GM18511 (cell line): ENCODE results near the gene MAGEC3.
"Not testable (repeated sequence)": the region's sequence is repeated elsewhere in the genome, so short reads cannot be mapped to it uniquely, and the experiment has no call there.

Experiments
- ATAC-seq: cut with Tn5 transposase; IDR thresholded peaks from one replicate; pipeline ENCODE4 v1.9.1; 2021; ENCODE audit warnings: mild to moderate bottlenecking, moderate library complexity; ENCODE audit not compliant: unreplicated experiment

The MAGEC3 gene, protein sequence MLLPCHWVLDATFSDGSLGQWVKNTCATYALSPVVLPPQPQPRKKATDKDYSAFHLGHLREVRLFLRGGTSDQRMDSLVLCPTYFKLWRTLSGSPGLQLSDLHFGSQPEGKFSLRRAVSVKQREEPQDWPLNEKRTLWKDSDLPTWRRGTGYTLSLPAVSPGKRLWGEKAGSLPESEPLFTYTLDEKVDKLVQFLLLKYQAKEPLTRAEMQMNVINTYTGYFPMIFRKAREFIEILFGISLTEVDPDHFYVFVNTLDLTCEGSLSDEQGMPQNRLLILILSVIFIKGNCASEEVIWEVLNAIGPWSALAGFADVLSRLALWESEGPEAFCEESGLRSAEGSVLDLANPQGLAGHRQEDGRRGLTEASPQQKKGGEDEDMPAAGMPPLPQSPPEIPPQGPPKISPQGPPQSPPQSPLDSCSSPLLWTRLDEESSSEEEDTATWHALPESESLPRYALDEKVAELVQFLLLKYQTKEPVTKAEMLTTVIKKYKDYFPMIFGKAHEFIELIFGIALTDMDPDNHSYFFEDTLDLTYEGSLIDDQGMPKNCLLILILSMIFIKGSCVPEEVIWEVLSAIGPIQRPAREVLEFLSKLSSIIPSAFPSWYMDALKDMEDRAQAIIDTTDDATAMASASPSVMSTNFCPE

DNA sequence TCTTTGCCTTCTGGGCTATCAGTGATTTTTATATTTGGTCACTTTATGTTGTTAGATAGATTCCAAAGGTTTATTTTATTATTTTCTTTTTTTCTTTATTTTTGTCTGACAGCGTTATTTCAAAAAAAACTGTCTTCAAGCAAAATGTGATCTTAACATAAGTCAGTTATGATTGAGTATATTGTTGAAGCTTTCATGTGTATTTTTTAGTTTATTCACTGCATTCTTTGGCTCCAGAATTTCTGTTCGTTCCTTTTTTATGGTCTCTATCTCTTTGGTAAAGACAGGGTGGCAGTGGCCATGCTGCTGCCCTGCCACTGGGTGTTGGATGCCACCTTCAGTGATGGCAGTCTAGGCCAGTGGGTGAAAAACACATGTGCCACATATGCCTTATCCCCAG is at the start of gene MAGEC3:
Gene MAGEC3, plus strand, starts transcription at position 301 of the 400 bp plus-strand sequence. Its CDS starts 0 bp downstream, at position 301.
- ATAC-seq = no peak

DNA sequence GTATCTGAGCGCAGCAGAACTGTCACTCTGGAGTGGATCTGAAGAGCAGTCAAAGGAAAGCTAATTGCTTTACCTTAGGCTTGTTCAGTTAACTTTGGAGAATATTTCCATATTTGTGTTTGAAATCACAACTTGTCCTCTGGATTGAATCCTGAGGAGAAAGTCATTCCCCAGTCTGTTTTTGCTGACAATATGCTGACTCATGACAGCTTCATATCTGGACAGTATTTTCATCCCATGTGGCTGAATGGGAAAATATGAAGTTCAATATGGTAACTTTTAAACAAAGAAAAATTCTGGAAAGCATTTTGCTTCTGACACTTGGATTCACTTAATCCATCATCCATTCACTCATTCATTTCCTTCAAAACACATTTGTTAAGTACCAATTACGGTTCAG is 46.3 kb upstream of the MAGEC3 start:
- ATAC-seq = no peak

DNA sequence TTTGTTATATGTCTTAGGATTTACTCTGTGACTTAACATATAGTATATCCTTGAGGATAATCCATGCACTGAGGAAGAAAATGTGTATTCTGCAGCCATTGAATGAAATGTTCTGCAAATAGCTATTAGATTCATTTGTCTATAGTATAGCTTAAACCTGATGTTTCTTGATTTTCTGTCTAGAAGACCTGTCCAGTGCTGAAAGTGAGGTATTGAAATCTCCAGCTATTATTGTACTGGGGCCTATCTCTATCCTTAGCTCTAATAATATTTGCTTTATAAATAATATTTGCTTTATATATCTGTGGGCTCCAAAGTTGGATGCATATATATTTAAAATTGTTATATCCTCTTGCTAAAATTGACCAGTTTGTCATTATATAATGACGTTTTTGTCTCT is 26.7 kb upstream of the MAGEC3 start:
- ATAC-seq = no peak

DNA sequence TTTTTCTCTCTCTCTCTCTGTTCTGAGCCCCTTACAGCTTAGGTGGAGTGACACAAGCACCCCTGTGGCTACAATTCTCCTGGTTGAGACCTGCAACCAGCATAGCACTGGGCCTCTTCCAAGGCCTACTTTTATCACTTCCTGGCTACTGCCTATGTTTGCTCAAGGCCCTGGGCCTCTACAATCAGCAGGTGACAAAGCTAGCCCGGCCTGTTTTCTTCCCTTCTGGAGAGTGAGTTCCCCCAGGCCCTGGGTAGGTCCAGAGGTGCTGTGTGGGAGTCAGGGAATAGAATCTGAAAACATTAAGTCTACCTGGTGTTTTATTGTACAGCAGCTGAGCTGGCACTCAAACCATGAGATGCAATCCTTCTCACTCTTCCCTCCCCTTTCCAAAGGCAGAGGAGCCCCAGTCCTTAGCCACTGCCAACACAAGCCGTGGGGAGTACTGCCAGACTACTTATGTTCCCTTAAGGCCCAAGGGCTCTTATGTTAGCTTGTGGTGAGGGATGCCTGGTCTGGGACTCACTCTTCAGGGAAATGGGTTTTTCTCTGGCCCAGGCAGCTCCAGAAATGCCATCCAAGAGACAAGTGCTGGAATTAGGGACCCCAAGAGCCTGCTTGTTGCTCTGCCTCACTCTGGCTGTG is 23.8 kb upstream of the MAGEC3 start:
- ATAC-seq = no peak

DNA sequence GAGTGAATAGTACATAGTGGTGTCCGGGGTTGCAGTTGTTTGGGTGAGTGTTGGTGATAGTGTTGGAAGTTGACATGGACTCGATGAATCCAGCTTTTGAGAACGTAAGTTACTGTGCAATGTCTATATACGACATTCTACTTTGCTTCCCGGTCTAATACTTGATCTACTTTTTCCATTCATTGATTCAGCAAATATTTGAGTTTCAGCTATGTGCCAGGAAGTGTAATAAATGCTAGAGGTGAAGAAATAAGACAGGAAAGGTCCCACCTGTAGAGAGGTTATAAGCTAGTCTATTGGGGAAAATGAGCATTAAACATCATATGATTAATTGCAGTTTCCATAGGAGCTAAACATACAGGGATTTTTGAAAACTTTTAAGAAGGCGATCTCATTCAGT is 22.2 kb upstream of the MAGEC3 start:
- no peak for ATAC-seq

DNA sequence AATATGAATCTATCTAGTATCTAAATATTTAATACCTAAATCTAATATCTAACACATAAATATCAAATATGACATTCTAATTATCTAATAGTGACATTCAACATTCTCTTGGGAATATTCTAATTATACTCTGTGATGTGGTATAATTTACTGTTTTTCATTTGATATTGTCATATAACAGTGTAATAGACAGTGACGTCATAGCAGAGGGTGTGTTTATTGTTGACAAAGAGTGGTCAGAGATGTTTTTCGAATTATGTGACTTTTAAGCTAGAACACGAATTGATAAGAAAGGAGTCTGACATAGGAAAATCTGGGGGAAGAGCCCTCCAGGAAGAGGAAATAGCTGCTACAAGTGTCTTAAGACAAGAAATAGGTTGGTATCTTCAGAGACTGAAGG is 5.9 kb upstream of the MAGEC3 start:
- no peak for ATAC-seq

DNA sequence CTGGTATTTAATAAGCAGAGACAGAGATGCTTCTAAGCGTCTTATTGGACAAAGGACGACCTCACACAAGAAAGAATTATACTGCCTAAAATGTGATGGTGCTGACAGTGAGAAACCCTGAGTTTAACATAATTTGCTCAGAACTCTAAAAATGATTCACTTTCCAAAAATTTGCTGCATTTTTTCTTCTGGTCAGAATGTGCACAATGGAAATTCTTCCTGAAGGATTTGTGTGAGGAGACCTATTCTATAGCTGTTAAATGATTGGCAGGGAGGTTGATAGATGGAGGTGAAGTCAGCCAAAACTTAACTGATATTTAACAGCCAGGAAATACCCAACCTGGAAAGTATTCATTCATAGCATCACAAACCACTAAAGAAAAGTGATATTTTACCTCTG is 1.7 kb downstream of the MAGEC3 start:
- ATAC-seq = no peak

DNA sequence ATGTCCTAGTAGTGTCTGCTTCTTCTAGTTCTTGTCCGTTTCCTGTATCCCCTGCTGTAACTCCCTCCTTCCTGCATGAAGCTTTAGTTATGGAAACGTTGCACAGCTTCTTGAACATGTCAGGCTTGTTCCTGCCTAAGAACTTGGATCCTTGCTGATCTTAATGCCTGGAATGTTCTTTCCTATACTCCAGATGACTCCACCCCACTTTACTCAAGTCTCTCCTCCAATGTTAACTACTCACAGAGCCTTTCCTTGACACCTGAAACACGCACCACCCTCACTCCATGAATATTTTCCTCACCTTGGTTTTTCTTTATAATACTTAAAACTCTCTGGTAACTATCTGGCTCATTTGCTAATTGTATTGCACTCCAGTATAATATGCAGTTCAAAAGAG is 19.4 kb downstream of the MAGEC3 start:
- ATAC-seq = no peak

DNA sequence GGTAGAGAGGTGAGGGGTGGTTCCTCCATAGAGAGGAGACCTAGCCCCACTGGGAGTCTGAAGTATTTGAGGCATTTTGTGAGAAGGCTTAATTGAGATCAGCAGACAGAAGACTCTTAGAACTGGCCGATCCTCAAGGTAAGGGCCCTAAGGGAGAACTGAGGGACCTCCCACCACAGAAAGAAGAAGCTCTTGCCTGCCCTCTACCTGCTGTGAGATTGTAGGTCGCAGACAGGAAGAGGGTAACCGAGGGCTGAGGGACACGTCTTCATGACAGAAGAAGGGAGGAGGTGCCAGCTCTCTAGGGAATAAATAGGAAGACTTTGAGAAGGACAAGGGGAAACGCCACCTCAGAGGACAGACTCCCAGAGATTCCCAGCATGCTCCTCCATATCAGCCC is 41.5 kb downstream of the MAGEC3 start:
- ATAC-seq = no peak

DNA sequence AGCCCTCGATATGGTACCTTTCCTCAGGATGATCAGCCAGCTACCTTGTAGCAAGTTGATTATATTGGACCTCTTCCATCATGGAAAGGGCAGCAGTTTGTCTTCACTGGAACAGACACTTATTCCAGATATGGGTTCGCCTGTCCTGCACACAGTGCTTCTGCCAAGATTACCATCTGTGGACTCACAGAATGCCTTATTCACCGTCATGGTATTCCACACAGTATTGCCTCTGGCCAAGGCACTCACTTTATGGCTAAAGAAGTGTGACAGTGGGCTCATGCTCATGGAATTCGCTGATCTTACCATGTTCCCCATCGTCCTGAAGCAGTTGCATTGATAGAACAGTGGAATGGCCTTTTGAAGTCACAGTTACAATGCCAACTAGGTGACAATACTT is 50.7 kb downstream of the MAGEC3 start:
- ATAC-seq = not testable (repeated sequence)

DNA sequence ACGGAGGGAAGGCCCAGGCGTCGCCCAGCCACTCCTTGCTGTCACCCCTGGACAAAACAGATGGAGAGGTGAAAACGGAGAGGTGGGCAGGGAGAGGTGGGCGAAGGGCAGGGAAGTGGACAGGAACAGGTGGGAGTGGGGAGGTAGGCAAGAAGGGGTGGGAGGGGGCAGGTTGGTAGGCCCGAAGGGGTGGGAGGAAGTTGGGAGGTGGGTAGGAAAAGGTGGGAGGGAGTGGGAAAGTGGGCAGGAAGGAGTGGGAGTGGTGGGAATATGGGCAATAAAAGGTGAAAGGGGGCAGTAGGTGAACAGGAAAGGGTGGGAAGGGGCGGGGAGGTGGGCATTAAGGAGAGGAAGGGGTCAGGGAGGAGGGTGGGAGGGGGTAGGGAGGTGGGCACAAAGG is 56.6 kb downstream of the MAGEC3 start:
- ATAC-seq = no peak

DNA sequence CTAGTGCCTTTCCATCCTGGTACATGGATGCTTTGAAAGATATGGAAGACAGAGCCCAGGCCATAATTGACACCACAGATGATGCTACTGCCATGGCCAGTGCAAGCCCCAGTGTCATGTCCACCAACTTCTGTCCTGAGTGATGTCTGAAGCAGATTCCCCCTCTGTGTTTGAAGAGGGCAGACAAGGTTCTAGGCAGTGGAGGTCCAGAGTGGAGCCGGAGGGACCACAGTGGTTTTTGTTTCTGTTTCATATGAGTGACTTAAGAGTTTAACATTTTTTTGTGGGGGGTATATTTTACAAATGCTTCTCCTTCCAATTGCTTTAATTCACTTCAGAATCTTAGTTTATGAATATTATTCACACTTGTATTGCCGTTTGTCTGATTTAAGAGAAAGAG is 59.6 kb downstream of the MAGEC3 start:
- ATAC-seq = no peak

DNA sequence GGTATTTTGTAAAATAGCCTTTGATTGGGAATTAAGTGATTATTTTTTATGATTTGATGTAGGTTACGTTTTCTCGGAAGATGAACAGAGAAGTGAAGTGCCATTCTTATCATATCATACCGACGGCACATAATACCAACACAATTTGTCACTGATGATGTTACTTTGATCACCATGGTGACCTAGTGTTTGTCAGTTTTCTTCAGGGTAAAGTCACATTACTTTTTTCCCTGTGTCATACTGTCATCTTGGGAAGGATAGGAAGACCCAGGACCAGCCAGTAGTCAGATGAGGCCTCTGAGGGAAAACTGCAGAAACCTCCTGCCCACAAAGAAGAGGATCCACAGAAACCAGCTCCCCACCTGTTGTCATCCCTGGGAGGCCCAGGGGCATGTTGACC is 64.2 kb downstream of the MAGEC3 start:
- no peak for ATAC-seq

DNA sequence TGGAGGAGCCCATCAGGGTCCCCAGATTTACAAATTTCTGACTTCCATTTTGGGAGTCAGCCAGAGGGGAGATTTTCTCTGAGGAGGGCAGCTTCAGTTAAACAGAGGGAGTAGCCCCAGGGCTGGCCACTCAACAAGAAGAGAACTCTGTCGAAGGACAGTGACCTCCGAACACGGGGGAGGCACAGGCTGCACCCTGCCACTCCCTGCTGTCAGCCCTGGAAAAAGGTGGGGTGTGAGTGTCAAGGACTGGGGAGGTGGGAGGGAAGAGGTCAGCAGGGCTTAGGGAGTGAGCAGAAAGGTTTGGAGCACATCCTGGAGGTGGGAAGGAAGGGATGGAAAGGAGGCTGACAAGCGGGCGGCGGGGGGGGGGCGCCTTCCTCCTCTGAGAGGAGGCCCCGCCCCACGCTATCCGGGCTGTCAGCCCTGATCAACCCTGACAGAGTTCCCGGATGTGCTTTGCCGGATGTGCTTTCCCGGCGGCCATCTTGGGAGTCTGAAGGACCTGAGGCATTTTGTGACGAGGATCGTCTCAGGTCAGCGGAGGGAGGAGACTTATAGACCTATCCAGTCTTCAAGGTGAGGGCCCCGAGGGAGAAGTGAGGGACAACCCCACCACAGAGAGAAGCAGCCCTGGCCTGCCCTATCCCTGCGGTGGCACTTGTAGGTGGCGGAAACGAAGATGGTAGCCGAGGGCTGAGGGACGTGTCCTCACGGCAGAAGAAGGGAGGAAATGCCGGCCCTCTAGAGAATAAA is 65.5 kb downstream of the MAGEC3 start, which contains the start of gene MAGEC1:
Gene MAGEC1, plus strand, starts transcription at position 495 of the 756 bp plus-strand sequence. CDS start 1,179 bp downstream, outside the sequence.
- ATAC-seq = no peak

DNA sequence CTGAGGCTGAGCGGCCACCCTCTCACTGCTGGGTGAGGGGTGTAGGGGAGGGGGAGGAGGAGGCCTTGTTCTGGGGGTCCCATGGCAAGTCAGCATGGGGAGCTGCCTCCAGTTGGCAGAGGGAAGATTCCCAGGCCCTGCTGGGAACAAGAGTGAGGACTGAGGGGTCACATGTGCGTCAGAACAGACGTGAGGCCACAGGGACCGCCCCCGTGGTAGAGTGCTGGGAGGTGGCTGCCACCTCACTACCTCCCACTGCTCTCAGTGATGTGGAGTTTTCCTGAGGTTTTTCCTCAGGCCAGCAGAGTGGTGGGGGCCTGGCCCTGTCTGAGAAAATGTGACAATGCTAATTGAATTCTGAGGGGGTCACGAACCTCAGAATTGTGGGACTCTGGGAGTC is 66.1 kb downstream of the MAGEC3 start:
- no peak for ATAC-seq

DNA sequence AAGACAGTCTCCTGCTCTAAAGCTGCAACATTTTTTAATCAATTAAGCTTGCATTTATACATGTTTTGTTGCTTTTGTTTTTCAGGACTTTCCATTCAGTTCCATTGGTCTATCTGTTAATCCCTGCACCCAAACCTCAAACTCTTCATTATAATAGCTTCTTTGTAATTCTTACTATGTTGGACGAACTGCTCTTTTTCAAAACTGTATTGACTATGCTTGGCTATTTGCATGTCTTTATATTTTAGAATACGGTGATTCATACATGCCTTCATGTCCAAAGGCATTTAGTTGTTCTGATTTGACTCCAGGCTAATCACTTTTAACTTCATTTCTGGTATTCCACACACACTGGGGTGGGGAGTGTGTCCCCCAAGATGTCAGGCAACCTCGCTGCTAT is 79.7 kb downstream of the MAGEC3 start:
- ATAC-seq = no peak

DNA sequence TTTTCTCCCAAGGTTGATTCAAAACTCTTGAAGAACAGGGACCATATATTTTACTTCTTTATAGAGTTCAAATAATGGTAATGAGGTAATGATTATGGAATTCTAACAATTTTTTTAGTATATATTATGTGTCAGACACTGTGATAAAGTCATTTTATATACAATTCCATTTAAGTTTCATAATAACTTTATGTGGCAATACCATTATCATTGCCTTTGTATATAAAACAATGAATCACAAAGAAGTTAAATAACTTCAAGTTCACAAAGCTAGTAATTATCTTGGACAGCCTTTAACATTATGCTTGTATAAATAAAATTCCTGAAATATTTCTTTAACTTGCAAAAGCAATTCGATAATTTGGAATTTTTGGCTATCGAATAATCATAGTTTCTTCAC is 86.2 kb downstream of the MAGEC3 start:
- no peak for ATAC-seq

DNA sequence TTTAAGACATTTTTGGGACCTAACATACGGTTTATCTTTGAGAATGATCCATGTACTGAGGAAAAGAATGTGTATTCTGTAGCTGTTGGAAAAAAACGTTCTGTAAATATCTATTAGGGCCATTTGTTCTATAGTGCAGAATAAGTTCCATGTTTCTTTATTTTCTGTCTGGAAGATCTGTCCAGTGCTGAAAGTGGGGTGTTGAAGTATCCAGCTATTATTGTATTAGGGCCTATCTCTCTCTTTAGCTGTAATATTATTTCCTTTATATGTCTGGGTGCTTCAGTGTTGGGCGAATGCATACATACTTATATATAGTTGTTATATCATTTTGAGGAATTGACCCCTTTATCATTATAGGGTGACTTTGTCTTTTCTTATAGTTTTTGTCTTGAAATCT is 90.3 kb downstream of the MAGEC3 start:
- no peak for ATAC-seq

DNA sequence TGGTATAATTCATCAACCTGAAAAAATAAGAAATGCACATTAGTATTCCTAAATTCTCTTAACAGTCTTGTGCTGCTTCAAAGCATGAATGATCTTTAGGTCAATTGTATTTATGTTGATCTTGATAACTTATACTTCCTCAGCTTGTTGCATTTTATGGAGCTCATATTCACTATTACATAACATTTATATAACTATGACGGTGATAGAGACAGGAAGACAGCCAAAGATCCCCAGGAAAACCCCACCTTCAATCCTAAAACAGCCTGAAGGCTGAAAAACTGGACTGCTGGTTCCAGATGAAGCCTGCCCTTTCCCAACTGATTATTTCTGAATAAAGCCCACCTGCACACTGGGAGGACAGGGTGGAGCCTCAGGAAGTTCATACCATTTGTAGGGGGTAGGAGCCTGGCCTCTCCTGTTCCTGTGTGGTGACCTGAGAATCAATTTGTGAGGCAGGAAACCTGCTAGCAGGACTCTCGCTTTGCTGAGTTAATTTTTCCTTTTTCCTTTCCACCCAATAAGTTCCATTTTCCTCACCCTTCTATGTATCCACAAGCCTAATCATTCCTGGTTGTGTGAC is 96.0 kb downstream of the MAGEC3 start:
- ATAC-seq = no peak

DNA sequence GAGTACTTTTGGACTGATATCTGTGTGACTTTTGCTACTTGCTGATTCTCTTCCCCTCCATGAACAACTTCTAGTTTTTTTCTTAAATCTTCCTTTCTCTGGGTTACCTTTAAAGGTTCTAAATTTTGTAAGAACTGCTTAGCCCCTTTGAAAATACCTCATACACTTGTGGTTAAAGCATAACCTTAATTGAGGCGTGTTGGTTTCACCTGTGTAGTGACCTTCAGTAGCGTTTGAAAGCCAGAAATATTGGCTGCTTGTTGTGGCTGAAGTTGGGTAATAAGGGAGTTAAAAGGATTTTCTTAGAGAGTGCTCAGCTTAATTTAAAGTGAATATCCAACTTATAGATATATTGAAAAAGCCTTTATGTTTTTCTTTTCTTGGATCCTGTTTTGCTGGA is 97.5 kb downstream of the MAGEC3 start:
- ATAC-seq = no peak

DNA sequence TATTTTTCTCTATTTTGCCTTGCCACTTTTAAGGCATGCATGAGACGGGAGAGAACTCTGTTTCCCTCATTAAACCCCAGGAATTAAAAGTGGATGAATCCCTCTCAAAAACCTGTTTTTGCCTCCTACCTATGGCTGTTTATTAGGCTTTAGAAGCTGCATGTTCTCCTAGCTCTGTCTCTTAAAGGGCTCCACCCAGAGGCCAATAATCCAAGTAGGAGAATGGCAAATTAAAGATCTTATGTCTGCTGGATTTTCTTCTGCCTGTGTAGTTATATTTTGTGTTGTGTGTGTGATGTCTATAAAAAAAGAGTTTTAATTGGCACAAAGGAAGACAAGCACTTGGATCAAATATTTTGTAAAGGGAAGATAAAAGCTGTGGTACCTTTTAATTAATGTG is 98.0 kb downstream of the MAGEC3 start:
- no peak for ATAC-seq
